GM19452 (cell line): Measurements from ENCODE around the gene CCDC180.
"Not testable (repeated sequence)": the region's sequence is repeated elsewhere in the genome, so short reads cannot be mapped to it uniquely, and the experiment has no call there.

Experiments used
- ATAC-seq: cut with Tn5 transposase; IDR thresholded peaks from one replicate; pipeline ENCODE4 v1.9.1; 2021; ENCODE audit not compliant: unreplicated experiment

CCDC180 gene

GRCh38 chr9:97310896-97311295 lies 3.4 kb downstream of the CCDC180 start:
- no peak for ATAC-seq

DNA sequence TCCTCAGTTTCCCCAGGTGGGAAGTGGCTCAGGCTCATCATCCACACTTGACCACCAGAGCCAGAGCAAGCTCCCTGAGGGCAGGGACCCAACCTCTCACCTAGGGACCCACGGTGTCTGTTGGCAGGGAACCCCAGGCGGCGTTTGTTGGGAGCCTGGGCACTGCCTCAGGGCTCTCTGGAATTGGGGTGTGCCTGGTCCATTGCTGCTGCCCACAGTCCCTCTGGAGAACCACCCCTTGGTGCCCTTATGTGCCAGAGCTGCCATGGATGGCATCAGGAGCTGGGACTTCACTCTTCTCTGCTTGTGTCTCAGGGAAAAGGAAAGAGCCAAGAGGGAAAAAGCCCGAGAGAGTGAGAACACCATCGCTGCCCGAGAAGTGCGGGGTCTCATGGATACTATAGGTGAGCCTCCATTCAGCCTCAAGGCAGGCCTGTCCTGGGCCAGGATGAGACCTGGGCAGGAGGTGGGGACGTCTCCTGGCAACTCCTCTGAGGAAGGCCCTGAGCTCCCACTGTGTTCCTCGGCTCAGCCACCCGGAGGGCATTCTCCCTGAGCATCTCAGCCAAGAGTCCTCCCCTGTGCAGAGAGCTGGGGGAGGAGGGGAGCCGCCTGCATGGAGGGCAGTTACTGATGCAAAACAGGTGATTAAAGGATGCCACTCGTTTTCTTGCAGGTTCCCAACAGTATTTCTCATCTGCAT lies 4.5 kb downstream of the CCDC180 start:
- ATAC-seq, result no peak

DNA sequence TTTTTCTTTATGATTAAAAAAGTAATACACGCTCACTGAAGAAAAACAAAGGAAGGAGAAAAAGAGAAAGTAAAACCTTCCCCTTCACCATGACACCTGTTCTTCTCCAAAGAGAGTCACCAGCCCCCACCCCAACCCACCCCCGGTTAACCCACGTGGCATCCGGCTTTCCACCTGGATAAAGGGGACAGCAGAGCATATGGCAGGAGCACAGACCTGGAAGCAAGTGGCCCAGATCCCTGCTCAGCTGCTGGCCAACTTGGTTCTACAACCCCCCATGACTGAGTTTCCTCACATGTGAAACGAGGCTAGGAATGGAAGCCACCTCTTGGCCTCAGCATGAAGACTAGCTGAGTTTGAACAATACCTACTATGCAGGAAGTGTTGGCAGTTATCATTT lies 5.1 kb downstream of the CCDC180 start:
- no peak for ATAC-seq

DNA sequence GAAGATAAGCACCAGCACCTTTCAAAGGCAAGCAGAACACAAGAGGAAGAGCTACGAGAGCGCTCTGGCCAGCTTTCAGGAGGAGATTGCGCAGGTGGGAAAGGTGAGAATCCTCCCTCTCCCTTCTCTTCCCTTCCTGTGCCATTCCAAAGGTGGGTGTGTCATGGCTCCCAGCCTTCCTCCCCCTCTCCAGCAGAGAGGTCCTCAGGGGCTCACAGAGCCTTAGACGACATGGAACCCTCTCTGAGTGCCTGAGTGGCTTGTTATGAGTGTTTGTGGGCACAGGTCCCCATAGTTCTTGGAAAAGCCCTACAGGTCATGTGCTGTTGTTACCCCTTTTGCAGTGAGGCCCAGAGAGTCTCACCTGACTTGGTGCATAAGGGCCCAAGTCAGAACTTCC lies 5.8 kb downstream of the CCDC180 start:
- no peak for ATAC-seq

DNA sequence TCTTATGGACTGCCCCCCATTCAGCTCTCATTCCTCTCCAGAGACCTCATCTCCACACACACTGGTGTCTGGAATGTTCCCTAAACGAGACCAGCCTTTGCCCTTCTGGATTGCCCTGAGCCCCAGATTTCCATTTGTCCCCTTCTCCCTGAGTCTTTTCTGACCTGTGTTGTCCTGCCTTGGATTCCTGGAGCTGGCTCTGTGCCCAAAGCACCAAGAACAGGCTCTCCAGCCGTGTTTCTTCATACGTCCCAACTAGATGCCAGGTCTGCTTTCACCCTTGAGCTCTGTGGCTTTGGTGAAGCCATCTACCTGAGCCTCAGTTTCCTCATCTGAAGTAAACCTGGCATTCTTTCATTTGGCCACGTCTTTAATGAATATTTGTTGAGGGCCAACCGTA lies 6.3 kb downstream of the CCDC180 start:
- ATAC-seq, result no peak

DNA sequence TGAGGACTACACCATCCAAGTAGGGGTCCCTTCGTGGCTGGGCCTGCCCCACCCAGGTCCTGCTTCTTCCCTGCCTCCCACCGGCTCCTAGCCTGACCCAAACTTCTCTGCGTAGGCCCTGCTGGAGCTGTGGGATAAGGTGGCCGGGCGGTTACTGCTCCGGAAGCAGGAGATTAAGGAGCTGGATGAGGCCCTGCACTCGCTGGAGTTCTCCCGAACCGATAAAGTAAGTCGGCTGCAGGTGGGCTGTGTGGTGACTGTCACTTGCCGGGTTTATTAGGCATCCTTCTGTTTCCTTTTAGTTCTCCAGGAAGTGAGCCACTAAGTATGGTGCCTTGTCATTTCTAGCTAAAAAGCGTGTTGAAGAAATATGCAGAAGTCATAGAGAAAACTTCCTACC lies 7.0 kb downstream of the CCDC180 start:
- no peak for ATAC-seq

- no peak for ATAC-seq
Observed at GRCh38 chr9:97315550-97315949, 8.1 kb downstream of the CCDC180 start.

- no peak for ATAC-seq
Observed at GRCh38 chr9:97316904-97317303, 9.4 kb downstream of the CCDC180 start.

DNA sequence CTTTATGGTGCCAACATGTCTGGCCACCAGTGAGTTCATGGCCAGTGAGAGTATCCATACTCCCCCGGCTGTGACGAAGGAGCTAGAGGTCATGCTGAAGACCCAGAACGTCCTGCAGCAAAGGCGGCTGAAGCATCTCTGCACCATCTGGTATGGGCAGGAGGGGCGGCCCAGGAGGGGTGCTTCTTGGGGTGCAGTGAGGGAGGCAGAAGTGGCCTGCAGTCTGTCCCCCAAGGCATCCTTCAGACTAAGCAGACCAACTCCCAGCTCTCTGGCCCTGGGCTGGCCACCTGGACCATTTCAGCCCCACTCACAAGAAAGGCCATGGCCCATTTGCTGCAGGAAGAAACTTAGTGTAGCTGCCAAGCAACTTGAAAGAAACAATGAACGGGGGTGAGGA lies 11.0 kb downstream of the CCDC180 start:
- no peak for ATAC-seq

GRCh38 chr9:97319395-97319794 lies 11.9 kb downstream of the CCDC180 start:
- ATAC-seq, result no peak

DNA sequence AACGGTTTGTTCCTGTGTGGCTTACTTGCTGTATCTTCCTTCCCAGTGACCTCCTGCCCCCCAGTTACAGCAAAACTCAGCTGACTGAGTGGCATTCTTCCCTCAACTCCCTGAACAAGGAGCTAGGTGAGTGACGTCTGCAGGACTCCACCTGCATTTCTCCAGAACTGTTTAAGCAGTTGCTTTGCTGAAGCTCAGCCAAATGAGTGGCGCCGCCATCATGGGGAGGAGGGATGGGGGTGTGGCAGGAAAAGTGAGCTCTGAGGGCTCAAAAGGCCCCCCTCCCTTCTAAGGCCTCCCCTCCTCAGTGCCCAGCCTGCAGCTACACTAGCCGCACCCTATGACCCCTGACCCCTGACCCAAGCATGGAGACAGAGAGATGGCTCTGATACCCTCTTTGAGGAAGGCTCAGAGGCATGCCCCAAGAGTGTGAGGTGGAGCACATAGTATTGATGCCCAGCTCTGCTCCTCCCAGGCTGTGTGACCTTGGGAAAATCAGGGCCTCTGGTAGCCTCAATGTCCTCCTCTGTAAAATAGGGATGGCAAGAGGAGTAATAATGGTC lies 12.7 kb downstream of the CCDC180 start:
- ATAC-seq, result no peak

DNA sequence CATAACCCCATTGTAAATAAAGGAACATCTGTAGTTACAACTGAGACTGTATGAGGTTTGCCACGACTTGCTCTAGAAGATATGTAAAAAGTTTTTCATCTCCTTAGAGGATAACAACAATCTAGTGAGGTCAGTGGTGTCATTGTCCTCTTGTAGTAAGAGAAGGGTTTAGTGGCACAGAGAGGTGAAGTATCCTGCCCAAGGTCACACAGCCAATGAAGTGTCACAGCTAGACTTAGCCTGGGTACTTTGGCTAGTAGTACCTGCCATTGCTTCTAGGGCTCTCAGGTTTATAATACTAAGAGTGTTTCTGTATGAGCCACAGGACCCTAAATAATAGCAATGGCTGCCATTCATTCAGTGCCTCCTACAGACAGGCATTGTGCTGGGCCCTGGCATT lies 13.8 kb downstream of the CCDC180 start:
- ATAC-seq, result no peak

DNA sequence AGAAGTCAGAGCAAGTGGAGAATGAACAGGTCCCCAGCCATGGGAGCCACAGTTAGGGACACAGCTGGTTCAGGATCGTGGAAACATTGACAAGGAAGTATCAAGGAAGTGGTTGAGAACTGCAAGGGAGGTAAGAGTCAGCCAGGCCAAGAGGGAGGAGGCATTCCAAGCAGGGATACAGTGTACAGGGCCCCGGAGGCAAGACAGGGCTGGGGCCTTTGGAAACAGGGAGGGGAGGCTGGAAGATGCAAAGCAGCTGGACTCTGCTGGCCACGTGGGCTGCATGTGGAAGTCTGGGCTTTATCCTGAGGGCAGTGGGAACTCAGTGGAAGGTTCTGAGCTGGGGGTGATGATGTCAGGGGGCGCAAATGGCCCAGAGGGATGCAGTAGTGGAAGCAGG lies 14.2 kb downstream of the CCDC180 start:
- ATAC-seq, result no peak

- ATAC-seq, result no peak
Observed at GRCh38 chr9:97322105-97322504, 14.6 kb downstream of the CCDC180 start.

GRCh38 chr9:97324954-97325353 lies 17.5 kb downstream of the CCDC180 start:
- ATAC-seq, result no peak

- ATAC-seq, result no peak
Observed at GRCh38 chr9:97327562-97327961, 20.1 kb downstream of the CCDC180 start.

GRCh38 chr9:97332993-97333392 lies 25.5 kb downstream of the CCDC180 start:
- ATAC-seq, result no peak

GRCh38 chr9:97335622-97336021 lies 28.2 kb downstream of the CCDC180 start:
- not testable (repeated sequence) for ATAC-seq

- no peak for ATAC-seq
Observed at GRCh38 chr9:97348871-97349270, 41.4 kb downstream of the CCDC180 start.

DNA sequence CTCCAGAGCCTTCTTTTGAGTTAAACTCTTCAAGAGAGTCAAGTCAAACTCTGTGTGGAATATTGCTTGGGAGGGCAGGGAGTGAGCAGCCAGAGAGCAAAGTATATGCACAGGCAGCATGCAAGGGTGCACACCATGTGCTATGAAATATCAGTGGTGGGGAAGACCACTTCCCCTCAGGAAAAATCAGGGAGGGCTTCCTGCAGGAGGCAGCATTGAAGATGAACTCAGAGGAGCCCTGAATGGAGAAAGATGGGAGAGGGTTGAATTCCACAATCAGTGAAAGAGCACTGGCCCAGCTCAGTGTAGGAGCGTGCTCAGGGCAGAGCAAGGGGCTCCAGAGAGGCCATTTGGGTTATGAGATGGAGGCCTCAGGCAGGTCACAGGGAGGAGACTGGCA lies 41.9 kb downstream of the CCDC180 start:
- ATAC-seq, result no peak

- ATAC-seq, result no peak
Observed at GRCh38 chr9:97354637-97355036, 47.2 kb downstream of the CCDC180 start.

- no peak for ATAC-seq
Observed at GRCh38 chr9:97357056-97357455, 49.6 kb downstream of the CCDC180 start.
